Peyer's patch (tissue), 4 donors: Measurements from ENCODE around the gene VPS33A. TPM values are rescaled to one million over a fixed set of nuclear protein-coding genes. Genes with fewer than 3 reads are reported as not detected.

ENCODE experiments used
- DNase-seq, 3 donors: peaks; one replicate each; pipeline ENCODE4 v3.0.0-alpha.2; 2017 to 2019
- H3K27ac ChIP-seq, 4 donors: fragments of 200-600 bp; sonication (generic); one replicate each; pipeline ENCODE4 v1.5.1; 2016 to 2019
- H3K27me3 ChIP-seq, 2 donors: fragments of 200-600 bp; sonication (generic); one replicate each; pipeline ENCODE4 v1.5.1; 2019
- H3K36me3 ChIP-seq, 3 donors: fragments of 200-600 bp; sonication (generic); one replicate each; pipeline ENCODE4 v1.5.1; 2016 to 2019
- H3K4me1 ChIP-seq, 4 donors: fragments of 200-600 bp; sonication (generic); one replicate each; pipeline ENCODE4 v1.5.1; 2016 to 2019
- H3K4me3 ChIP-seq, 4 donors: fragments of 200-600 bp; sonication (generic); 1 replicate in 3 of 4; 2 replicates in 1 of 4; pipeline ENCODE4 v1.5.1; 2016 to 2019; ENCODE audit warnings: mild to moderate bottlenecking in 1 of 4
- H3K9me3 ChIP-seq, 4 donors: fragments of 200-600 bp; sonication (generic); one replicate each; pipeline ENCODE4 v1.5.1; 2016 to 2019; ENCODE audit warnings: mild to moderate bottlenecking in 1 of 4
- POLR2A ChIP-seq, 2 donors: fragments of 450-650 bp; IDR thresholded peaks; one replicate each; pipeline ENCODE4 v1.5.1; 2017; ENCODE audit warnings: antibody characterized with exemption in 2 of 2, mild to moderate bottlenecking in 2 of 2, moderate library complexity in 2 of 2
- total RNA-seq, 4 donors: library from RNA; depleted of rRNA; stranded (reverse); fragments of >200 nt; gene quantifications; one replicate each; pipeline ENCODE4 v1.1.0, GENCODE V29; 2016
- TF ChIP-seq, protein P1 (sequence below), 6 experiments: fragments of 450-650 bp in 4 of 6; fragments of 200-600 bp in 2 of 6; sonication (generic) in 1 of 6; IDR thresholded peaks; one replicate each; pipeline ENCODE4 v1.5.1; 2017 to 2019; ENCODE audit warnings: antibody characterized with exemption in 6 of 6, mild to moderate bottlenecking in 3 of 6, moderate library complexity in 1 of 6

Gene VPS33A
- total RNA-seq: 10 to 100 TPM; 13.1 to 18.2 (median 16.7) TPM

DNA sequence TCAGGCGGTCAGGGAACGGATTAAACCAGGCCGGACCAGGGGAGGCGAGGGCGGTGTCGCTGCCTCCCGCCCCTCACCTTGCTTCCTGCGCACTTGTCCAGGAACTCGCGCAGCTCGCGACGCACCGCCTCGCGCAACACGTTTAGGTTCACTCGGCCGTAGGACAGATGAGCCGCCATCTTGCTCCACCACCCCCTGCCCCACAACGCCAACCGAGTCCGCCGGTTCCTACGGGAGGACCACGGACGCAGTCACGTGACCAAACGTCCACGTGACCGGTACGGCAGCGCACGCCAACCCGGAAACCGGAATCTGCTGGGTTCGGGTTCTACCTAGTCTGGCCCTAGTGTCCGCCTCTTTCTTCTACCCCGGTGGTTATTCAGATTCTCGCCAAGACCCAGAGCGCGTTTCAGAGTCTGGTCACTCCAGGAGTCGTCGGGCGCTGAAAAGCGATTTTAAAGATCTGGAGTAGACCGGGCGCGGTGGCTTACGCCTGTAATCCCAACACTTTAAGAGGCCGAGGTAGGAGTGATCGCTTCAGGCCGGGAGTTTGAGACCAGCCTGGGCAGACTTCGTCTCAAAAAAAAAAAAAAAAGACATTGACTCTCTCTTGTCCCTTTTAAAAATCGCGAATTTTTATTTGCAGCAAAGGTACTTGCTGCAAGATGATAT is at the start of gene VPS33A:
Gene VPS33A (minus strand): TSS at position 265 of the 672 bp plus-strand sequence. CDS start 86 bp downstream, at position 179.
- Histone ChIP-seq H3K4me1 (peaks cover 0 to 11% (median 2%) of the 10 kb centered on the region in 4 donors), H3K4me3 (peak within 1 kb of the TSS; percentile 81 to 96 (median 84)), H3K27ac (peak within 1 kb of the TSS; percentile 88 to 95 (median 91)), H3K36me3 (peaks cover 0 to 30% (median 0%) of the 10 kb centered on the region in 3 donors), H3K9me3 (no peaks in the 10 kb centered on the region), H3K27me3 (no peaks in the 10 kb centered on the region)
- DNase-seq: peak; percentile 93 to 98 (median 98)
- TF ChIP-seq, protein P1, sequence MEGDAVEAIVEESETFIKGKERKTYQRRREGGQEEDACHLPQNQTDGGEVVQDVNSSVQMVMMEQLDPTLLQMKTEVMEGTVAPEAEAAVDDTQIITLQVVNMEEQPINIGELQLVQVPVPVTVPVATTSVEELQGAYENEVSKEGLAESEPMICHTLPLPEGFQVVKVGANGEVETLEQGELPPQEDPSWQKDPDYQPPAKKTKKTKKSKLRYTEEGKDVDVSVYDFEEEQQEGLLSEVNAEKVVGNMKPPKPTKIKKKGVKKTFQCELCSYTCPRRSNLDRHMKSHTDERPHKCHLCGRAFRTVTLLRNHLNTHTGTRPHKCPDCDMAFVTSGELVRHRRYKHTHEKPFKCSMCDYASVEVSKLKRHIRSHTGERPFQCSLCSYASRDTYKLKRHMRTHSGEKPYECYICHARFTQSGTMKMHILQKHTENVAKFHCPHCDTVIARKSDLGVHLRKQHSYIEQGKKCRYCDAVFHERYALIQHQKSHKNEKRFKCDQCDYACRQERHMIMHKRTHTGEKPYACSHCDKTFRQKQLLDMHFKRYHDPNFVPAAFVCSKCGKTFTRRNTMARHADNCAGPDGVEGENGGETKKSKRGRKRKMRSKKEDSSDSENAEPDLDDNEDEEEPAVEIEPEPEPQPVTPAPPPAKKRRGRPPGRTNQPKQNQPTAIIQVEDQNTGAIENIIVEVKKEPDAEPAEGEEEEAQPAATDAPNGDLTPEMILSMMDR (IDR thresholded peaks at IDR 0.05): no peak
- peak; percentile 55 to 64 for TF ChIP-seq POLR2A (IDR thresholded peaks at IDR 0.05)

DNA sequence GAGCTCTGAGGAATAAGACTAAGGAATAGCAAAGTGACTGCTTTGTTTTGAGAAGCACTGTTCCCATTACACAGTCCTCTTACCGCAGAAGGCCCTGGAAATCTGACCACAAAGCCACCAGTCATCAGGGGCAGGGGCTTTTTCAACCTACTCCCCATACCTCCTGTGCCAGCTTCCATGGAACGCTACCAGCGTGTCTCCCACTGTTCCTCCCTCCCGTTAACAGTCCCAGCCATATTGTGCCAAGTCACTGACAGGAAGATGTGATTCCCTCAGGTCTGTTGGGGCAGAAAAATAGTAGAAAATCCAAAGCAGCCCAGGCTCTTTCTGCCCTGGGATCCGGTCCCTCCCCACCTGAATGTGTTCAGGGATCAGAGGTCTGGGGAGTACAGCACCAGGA is 46.6 kb upstream of the VPS33A start:
- no peak for DNase-seq
- no peaks in the 10 kb centered on the region for H3K9me3 ChIP-seq
- TF ChIP-seq POLR2A (IDR thresholded peaks at IDR 0.05): no peak
- TF ChIP-seq, protein P1 (IDR thresholded peaks at IDR 0.05): no peak
- peaks cover 0 to 78% (median 0%) of the 10 kb centered on the region in 3 donors for H3K36me3 ChIP-seq
- no peaks in the 10 kb centered on the region for H3K27me3 ChIP-seq
- H3K27ac ChIP-seq: no peak overlapping the region
- H3K4me1 ChIP-seq: no peaks in the 10 kb centered on the region
- no peak overlapping the region for H3K4me3 ChIP-seq

DNA sequence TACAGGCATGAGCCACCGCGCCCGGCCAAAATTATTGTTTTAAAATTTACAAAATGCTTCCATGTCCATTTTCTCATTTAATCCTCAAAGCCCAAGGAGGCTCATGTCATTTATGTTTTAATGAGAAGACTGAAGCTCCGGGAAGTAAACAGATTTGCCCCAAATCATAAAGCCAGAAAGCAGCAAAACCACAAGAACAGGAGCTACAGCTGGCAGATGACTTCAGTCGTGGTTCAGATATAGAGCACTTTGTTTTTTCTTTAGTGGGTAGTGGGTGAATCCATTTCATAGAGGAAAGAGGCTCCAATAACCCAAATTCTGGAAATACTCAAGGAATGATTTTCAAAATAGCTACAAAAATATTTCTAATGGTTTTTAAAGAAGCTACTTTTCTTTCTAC is 45.4 kb upstream of the VPS33A start:
- H3K27ac ChIP-seq: no peak overlapping the region
- H3K36me3 ChIP-seq: peaks cover 0 to 73% (median 0%) of the 10 kb centered on the region in 3 donors
- no peaks in the 10 kb centered on the region for H3K27me3 ChIP-seq
- no peak for DNase-seq
- H3K4me3 ChIP-seq: no peak overlapping the region
- no peaks in the 10 kb centered on the region for H3K4me1 ChIP-seq
- H3K9me3 ChIP-seq: no peaks in the 10 kb centered on the region
- TF ChIP-seq, protein P1 (IDR thresholded peaks at IDR 0.05): no peak
- TF ChIP-seq POLR2A (IDR thresholded peaks at IDR 0.05): no peak

DNA sequence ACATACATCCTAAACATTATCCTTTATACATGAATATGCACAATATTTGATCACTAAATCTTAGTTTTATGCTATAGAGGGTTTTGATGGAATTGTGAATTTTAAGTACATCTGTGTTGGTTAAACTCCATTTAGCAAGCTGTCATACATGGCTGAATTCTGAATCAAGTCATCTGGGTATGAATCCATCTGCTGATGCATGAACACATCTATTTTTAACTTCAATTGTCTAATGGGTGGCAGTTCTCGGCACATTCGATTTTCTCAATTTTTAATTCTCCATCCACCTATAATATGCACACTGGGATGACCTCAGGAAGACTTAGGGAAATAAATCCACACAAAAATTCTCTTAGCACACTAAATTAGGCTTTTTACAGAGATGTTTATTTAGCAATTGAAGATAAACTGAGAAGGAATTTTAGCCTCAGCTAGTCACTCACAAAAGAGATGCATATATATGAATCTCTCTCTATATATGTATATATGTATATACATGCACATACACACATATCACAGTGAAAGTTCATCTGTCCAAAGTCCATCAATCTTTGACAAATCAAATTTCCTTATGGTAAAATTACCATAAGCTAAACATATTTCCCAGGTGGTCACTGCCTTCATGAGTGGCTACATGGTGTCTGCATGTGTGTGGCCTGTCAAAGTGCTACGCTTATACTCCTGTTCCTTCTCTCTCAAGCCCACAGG is 44.5 kb upstream of the VPS33A start:
- no peak overlapping the region for H3K4me3 ChIP-seq
- H3K36me3 ChIP-seq: peaks cover 0 to 70% (median 0%) of the 10 kb centered on the region in 3 donors
- H3K4me1 ChIP-seq: no peaks in the 10 kb centered on the region
- H3K27me3 ChIP-seq: no peaks in the 10 kb centered on the region
- DNase-seq: no peak
- H3K9me3 ChIP-seq: no peaks in the 10 kb centered on the region
- no peak overlapping the region for H3K27ac ChIP-seq
- no peak for TF ChIP-seq POLR2A (IDR thresholded peaks at IDR 0.05)
- TF ChIP-seq, protein P1 (IDR thresholded peaks at IDR 0.05): no peak

DNA sequence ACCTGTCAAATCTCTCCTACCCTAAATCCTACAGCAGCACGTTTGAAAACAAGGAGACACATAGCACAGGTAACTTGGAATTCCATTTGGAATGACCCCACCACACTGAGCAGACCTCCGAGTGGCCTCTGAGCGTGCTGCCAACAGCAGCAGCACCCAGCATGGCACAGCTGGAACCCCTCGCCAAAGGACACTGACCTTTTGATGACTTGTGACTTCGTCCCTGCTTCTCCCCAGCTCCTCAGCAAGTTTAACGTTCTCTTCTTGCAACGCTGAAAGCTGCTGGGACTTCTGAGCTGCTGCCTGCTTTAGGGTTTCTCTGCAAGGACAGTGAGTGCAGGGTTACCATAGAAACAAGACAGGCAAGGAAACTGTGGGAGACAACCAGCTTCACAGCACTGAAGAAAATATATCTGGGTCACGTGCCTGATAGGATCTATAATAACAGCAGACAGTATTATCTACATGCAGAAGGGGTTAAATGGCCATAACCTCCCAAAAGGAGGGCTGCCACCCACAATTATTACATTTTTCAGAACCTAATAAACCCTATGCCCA is 43.3 kb upstream of the VPS33A start:
- Histone ChIP-seq H3K27ac (no peak overlapping the region), H3K36me3 (peaks cover 0 to 66% (median 0%) of the 10 kb centered on the region in 3 donors), H3K27me3 (no peaks in the 10 kb centered on the region), H3K4me3 (no peak overlapping the region), H3K4me1 (no peaks in the 10 kb centered on the region), H3K9me3 (no peaks in the 10 kb centered on the region)
- DNase-seq: no peak
- TF ChIP-seq POLR2A (IDR thresholded peaks at IDR 0.05): no peak

DNA sequence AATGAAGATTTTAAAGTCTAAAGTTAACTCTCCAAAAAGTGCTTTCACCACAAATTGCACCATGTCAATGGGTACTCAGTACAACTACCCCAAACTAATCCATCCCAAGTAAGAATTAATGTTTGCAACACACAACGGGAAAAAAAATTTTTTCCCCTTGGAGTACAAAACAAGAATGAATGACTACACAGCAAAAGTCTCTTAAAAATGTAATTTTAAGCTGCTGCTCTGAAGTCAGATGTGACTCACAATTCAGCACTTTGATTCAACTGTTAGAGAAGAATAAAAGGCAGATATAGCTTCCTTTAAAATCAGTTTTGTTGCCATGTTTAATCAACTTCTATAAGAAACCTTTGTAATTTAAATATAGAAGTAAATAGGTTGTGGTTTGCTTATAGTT is 42.5 kb upstream of the VPS33A start:
- H3K36me3 ChIP-seq: peaks cover 0 to 66% (median 0%) of the 10 kb centered on the region in 3 donors
- H3K9me3 ChIP-seq: no peaks in the 10 kb centered on the region
- H3K27ac ChIP-seq: no peak overlapping the region
- H3K27me3 ChIP-seq: no peaks in the 10 kb centered on the region
- DNase-seq: no peak
- H3K4me1 ChIP-seq: no peaks in the 10 kb centered on the region
- no peak for TF ChIP-seq POLR2A (IDR thresholded peaks at IDR 0.05)
- TF ChIP-seq, protein P1 (IDR thresholded peaks at IDR 0.05): no peak
- no peak overlapping the region for H3K4me3 ChIP-seq
